HG03196 (cell line): ENCODE measurements around the gene OR9Q1.
"Not testable (repeated sequence)": the region's sequence is repeated elsewhere in the genome, so short reads cannot be mapped to it uniquely, and the experiment has no call there.

Experiments
- ATAC-seq: cut with Tn5 transposase; IDR thresholded peaks from one replicate; pipeline ENCODE4 v1.9.1; 2021; ENCODE audit not compliant: unreplicated experiment

The OR9Q1 gene

GRCh38 chr11:58023435-58023931, at the start of gene OR9Q1:
TSS of gene OR9Q1 (plus strand) at chr11:58023881. CDS start at chr11:58179445, 155,564 bp downstream.
- ATAC-seq = no peak

GRCh38 chr11:57974132-57974531, 49.5 kb upstream of the OR9Q1 start:
- no peak for ATAC-seq

- ATAC-seq = no peak
Measured at GRCh38 chr11:57974848-57975601, 48.7 kb upstream of the OR9Q1 start.

DNA sequence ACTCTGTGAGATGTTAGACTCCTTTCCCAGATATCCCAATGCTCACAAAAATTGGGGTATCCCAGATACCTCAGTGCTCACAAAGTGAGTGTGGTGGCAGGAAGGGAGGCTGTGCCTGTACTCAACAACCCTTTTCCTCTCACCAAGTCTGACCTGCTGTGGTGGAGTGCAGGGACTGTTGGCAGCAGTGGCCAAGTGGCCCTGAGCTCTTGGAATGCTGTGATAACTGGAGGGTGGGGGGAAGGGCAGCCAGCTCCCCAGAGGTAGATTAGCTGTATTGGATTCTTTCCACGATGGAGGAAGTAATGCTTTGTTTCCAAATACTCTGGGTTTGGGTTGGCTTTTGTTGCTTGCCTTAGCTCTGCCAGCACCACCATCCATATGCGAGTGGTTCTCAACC, 46.0 kb upstream of the OR9Q1 start:
- ATAC-seq = no peak

DNA sequence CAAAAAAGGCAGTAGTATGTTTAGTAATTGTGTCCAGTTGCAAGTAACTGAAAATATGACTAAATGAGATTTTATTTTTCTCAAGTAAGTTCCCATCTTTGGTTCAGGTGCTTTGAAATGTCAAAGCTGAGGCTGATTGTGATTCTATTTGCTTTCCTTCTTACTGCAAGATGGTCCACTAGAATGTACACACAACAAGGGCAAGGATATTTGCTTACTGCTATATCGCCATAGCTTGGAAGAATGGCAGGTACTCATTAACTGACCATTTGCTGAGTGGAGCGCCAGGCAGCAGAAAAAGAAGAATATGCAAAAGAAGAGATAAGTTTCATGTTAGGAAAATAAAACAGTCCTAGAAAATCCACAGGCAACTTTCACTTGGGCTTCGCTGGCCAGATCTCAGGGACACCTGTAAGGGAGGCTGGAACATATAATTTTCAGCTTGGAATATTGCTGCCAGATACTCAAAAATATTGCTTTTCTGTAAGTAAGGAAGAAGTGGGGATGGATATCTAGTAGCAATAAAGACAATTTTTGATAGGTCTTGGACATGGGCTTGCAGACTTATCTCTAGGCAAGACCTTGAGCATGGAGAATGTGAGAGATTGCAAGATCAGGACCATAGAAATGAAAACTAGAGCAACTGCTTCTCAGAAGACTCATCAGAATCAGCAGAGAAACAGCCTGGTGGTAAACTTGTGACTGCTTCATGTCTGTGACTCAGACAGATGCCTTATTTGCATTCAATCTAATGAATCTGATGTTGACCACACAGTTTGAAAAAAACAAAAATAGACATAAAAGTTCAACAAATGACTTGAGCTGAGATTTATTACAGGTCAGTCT, 44.8 kb upstream of the OR9Q1 start:
- ATAC-seq = no peak

GRCh38 chr11:57979532-57980079, 44.1 kb upstream of the OR9Q1 start:
- no peak for ATAC-seq

GRCh38 chr11:57980201-57980600, 43.5 kb upstream of the OR9Q1 start:
- no peak for ATAC-seq

DNA sequence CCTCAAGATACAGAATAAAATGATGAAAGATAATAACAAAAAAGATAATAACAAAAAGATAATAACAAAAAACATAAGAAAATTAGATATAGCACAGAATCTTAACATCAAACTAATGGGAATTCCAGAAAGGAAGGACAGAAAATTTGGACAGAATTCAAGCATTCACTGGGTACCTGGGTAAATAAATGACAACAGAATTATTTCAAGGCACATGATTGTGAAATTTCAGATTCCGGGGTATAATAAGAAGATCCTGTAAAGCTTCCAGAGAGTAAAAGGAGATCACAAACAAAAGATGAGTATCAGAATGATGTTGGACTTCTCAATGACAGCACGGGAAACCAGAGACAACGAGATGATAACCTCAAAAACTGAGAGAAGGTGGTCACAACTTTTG, 42.1 kb upstream of the OR9Q1 start:
- ATAC-seq = no peak

DNA sequence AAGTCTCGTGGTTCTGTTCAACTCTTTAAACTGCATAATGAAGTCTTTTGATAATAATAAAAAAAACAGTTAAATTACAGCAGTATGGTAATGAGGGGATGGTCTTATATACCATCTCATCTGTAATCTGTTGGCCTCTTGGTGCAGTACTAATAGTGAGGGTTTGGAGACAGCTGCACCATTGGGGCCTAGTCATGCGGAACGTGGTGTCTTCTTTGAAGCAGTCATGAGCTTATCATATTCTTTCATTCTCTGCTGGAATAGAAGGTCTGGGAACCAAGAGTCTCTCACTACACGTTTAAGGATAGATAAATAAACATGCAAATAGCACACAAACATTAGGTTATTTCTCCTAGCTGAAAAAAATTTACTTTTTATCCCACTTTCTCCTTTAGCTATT, 40.9 kb upstream of the OR9Q1 start:
- no peak for ATAC-seq

GRCh38 chr11:57983191-57983590, 40.5 kb upstream of the OR9Q1 start:
- ATAC-seq = no peak

- not testable (repeated sequence) for ATAC-seq
Measured at GRCh38 chr11:57999523-57999922, 24.2 kb upstream of the OR9Q1 start.

GRCh38 chr11:58000021-58000420, 23.7 kb upstream of the OR9Q1 start:
- not testable (repeated sequence) for ATAC-seq

DNA sequence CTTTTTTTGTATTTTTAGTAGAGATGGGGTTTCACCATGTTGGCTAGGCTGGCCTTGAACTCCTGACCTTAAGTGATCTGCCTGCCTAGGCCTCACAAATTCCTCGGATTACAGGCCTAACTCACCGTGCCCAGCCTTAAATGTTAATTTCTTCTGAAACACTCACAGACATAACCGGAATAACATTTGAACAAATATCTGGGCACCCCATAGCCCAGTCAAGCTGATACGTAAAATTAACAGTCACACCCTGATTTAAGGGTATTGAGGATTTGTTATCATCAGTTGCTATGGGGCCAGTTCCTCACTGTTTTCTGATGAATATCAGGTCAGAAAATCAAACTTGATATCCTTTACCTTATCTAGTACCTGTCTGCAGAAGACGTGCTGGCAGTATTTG, 23.0 kb upstream of the OR9Q1 start:
- no peak for ATAC-seq

- no peak for ATAC-seq
Measured at GRCh38 chr11:58003036-58003435, 20.6 kb upstream of the OR9Q1 start.

- no peak for ATAC-seq
Measured at GRCh38 chr11:58003591-58003990, 20.1 kb upstream of the OR9Q1 start.

GRCh38 chr11:58004664-58005063, 19.0 kb upstream of the OR9Q1 start:
- ATAC-seq = no peak

DNA sequence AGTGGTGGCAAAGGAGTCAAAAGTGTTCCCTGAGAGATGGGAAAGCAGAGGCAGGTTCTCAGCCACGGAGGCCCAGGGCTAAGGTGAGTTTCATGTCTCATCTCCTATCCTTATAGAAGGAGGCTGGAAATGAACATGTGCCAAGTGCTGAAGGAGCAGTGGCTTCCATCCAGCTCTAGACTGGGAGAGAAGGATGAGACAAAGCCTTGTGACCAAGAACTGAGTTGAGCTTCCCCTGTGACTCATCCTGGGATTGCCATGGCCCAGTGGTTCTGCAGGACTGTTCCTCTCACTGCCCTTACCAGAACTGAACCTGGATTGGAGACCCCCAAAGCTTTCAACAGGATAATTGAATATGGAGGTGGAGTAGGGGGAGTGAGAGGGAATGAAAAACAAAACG, 16.7 kb upstream of the OR9Q1 start:
- ATAC-seq = no peak

- no peak for ATAC-seq
Measured at GRCh38 chr11:58011771-58012170, 11.9 kb upstream of the OR9Q1 start.

DNA sequence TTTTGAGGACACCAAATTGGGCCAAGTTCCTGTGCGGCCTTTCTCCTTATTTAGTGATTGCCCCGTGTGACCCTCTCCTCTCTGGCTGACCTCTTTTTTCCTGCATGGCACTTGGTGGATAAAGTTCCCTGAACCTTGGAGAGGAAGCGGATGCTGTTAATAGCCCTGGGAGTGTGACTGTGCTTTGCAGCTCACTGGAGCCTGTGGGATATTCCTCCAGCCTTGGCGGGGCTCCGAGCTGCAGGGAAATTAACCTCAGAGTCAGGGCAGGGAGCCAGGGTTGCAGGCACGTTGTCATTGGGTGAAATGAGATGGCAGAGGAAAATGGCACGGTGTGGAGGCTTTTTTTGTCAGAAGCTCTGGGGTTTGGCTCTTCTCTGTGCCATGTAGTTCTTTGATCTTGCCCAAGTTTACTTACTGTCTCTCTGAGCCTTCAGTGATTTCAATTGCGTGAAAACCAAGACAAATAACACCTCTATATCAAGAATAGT, 965 bp downstream of the OR9Q1 start:
- ATAC-seq = no peak

DNA sequence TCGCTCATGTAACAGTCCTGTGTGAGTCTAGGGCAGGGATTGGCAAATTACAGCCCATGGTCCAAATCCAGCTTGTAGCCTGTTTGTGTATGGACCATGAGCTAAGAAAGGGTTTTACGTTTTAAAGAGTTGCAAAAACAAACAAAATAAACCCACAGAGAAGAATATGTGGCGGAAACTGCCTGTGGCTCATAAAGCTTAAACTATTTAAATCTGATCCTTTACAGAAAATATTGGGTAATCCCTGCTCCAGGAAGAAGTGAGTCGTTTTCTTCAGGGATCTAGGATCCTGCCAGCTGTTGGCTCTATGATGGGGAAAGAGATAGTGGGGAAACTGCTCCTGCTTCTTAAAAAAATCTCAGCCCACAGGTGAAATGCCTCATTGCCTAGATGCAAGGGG, 3.7 kb downstream of the OR9Q1 start:
- no peak for ATAC-seq

DNA sequence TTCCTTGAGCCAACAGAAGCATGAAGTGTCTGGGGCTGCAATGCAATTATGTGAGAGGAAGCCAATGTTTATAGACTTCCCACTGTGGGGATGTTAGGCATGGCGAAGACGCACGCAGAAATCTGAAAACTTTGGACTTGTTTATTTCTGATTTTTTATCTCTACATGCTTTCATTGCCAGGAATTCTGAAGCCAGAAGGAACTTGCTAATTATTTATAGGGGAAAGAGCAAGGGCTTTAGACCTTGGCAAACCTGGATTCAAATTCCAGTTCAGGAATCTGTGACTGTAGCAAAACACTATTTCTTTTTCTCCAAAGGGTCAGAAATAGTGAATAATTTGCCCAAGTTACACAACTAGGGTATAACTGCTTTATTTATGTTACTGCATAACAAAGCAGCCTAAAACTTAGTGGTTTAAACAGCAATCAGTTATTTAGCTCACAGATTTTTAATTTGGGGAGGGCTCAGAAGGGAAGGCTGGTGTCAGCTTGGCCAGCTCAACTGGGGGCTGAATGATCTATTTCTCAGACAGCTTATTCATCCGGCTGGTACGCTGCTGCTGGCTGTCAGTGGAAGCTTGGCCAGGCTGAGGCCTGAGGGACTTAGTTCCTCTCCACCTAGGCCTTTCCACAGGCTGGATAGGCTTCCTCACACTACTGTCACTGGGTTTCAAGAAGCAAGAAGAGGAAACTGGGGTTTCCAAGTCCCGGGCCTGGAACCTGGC, 5.2 kb downstream of the OR9Q1 start:
- ATAC-seq = no peak
